ENCODE results near the gene CP.

Gene CP

GRCh38 chr3:149180057-149180573 lies 41.5 kb downstream of the CP start:
- no peak for DNase-seq

- DNase-seq, result no peak
These were observed 42.4 kb downstream of the CP start for GRCh38 chr3:149179220-149179619.

GRCh38 chr3:149177122-149177521 lies 44.5 kb downstream of the CP start:
- DNase-seq, result no peak

- DNase-seq, result no peak
These were observed 46.7 kb downstream of the CP start for GRCh38 chr3:149174901-149175300.

- no peak for DNase-seq
These were observed 51.0 kb downstream of the CP start for GRCh38 chr3:149170672-149171071.

GRCh38 chr3:149167898-149168297 lies 53.7 kb downstream of the CP start:
- DNase-seq, result no peak

GRCh38 chr3:149163066-149163465 lies 58.6 kb downstream of the CP start:
- peak; percentile 49 for DNase-seq

- no peak for DNase-seq
These were observed 59.6 kb downstream of the CP start for GRCh38 chr3:149162007-149162406.

GRCh38 chr3:149160754-149161300 lies 60.8 kb downstream of the CP start:
- DNase-seq, result no peak

- DNase-seq, result no peak
These were observed 68.2 kb downstream of the CP start for GRCh38 chr3:149153402-149153801.

GRCh38 chr3:149152420-149152819 lies 69.2 kb downstream of the CP start:
- peak; percentile 51 for DNase-seq

- DNase-seq, result peak; percentile 90
These were observed 69.8 kb downstream of the CP start for GRCh38 chr3:149151843-149152242.

- no peak for DNase-seq
These were observed 71.2 kb downstream of the CP start for GRCh38 chr3:149150436-149150835.

- DNase-seq, result peak; percentile 56
These were observed 75.7 kb downstream of the CP start for GRCh38 chr3:149145974-149146373.

GRCh38 chr3:149145356-149145755 lies 76.3 kb downstream of the CP start:
- DNase-seq, result no peak

- DNase-seq, result no peak
These were observed 78.9 kb downstream of the CP start for GRCh38 chr3:149142682-149143081.

- no peak for DNase-seq
These were observed 87.1 kb downstream of the CP start for GRCh38 chr3:149134575-149134974.

GRCh38 chr3:149131589-149131988 lies 90.0 kb downstream of the CP start:
- DNase-seq, result no peak

- DNase-seq, result peak; percentile 55
These were observed 92.1 kb downstream of the CP start, which contains the start of gene HPS3 for GRCh38 chr3:149129326-149130205. HPS3 (plus strand) TSS chr3:149129638; CDS start chr3:149129724, 86 bp downstream.

GRCh38 chr3:149128821-149129220 lies 92.8 kb downstream of the CP start:
- DNase-seq, result no peak

- no peak for DNase-seq
These were observed 98.7 kb downstream of the CP start for GRCh38 chr3:149122721-149123578.

Data from GF-D8 (cell line).